WERI-Rb-1 (cell line): ENCODE results near the gene ALG5.

ENCODE experiments used
- DNase-seq: peaks from one replicate; pipeline ENCODE4 v3.0.0-alpha.2; 2020
- H3K27ac ChIP-seq: fragments of 250-450 bp; sonication (Bioruptor Pico); 2 replicates; pipeline ENCODE4 v1.5.1; 2020; ENCODE audit warnings: mild to moderate bottlenecking, moderate library complexity
- H3K27me3 ChIP-seq: fragments of 250-450 bp; sonication (Bioruptor Pico); 2 replicates; pipeline ENCODE4 v1.5.1; 2021; ENCODE audit warnings: mild to moderate bottlenecking, low read depth, moderate library complexity; ENCODE audit not compliant: insufficient read depth, severe bottlenecking
- H3K36me3 ChIP-seq: fragments of 250-450 bp; sonication (Bioruptor Pico); 2 replicates; pipeline ENCODE4 v1.5.1; 2020; ENCODE audit warnings: mild to moderate bottlenecking, moderate library complexity
- H3K4me3 ChIP-seq: 2 replicates; pipeline ENCODE4 v1.5.1; 2011; ENCODE audit warnings: low read depth, mild to moderate bottlenecking, control low read depth, low read length
- H3K9me3 ChIP-seq: fragments of 250-450 bp; sonication (Bioruptor Pico); 2 replicates; pipeline ENCODE4 v1.5.1; 2021; ENCODE audit warnings: mild to moderate bottlenecking, moderate library complexity; ENCODE audit not compliant: severe bottlenecking
- CTCF ChIP-seq: IDR thresholded peaks from 2 replicates; pipeline ENCODE4 v1.5.1; 2011; ENCODE audit warnings: low read depth, mild to moderate bottlenecking, control low read depth, inconsistent platforms, low read length

The ALG5 gene

GRCh38 chr13:36975172-36975571 lies 24.0 kb downstream of the ALG5 start:
- no peak for DNase-seq
- no peak for TF ChIP-seq CTCF
- H3K27ac ChIP-seq = no peak overlapping the region
- H3K27me3 ChIP-seq = no peaks in the 10 kb centered on the region
- no peaks in the 10 kb centered on the region for H3K9me3 ChIP-seq
- H3K4me3 ChIP-seq = no peak overlapping the region
- no peaks in the 10 kb centered on the region for H3K36me3 ChIP-seq

GRCh38 chr13:36973621-36974295 lies 25.4 kb downstream of the ALG5 start:
- H3K9me3 ChIP-seq = no peaks in the 10 kb centered on the region
- no peak for DNase-seq
- no peaks in the 10 kb centered on the region for H3K36me3 ChIP-seq
- H3K27me3 ChIP-seq = no peaks in the 10 kb centered on the region
- no peak overlapping the region for H3K27ac ChIP-seq
- no peak for TF ChIP-seq CTCF
- no peak overlapping the region for H3K4me3 ChIP-seq

GRCh38 chr13:36973009-36973408 lies 26.1 kb downstream of the ALG5 start:
- no peaks in the 10 kb centered on the region for H3K27me3 ChIP-seq
- H3K27ac ChIP-seq = no peak overlapping the region
- no peaks in the 10 kb centered on the region for H3K36me3 ChIP-seq
- no peak overlapping the region for H3K4me3 ChIP-seq
- DNase-seq = no peak
- no peak for TF ChIP-seq CTCF
- no peaks in the 10 kb centered on the region for H3K9me3 ChIP-seq

- no peaks in the 10 kb centered on the region for H3K27me3 ChIP-seq
- no peak overlapping the region for H3K27ac ChIP-seq
- no peak for DNase-seq
- no peaks in the 10 kb centered on the region for H3K9me3 ChIP-seq
- H3K4me3 ChIP-seq = no peak overlapping the region
- no peaks in the 10 kb centered on the region for H3K36me3 ChIP-seq
- TF ChIP-seq CTCF = no peak
Observed at GRCh38 chr13:36966404-36966803, 32.7 kb downstream of the ALG5 start.

- Histone ChIP-seq H3K27me3 (no peaks in the 10 kb centered on the region), H3K9me3 (no peaks in the 10 kb centered on the region), H3K27ac (no peak overlapping the region), H3K36me3 (no peaks in the 10 kb centered on the region), H3K4me3 (no peak overlapping the region)
- no peak for TF ChIP-seq CTCF
- DNase-seq = no peak
Observed at GRCh38 chr13:36965767-36966166, 33.4 kb downstream of the ALG5 start.
